ENCODE data around the gene ZNF680.

DNA sequence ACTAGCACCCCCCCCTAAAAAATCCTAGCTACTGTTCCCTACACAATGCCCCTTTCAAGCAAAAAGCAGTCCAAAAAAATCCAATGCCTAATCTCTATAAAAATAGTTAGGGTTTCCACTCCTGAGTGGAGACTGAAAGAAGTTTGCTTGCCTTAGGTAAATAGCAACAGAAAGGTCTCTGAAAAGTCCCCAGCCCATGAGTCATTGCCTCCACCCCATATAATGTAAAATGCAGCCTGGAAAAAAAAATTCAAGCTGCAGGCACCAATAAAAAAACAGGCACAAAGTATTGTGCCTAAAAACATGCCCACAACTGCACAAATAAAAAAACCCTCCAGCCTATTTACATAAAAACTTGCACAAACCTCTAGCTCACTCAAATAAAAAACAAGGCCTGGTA, 47.5 kb downstream of the ZNF680 start:
- TF ChIP-seq TAF1 (IDR thresholded peaks at IDR 0.05; ENCODE audit: low read depth, low read length) (no peak), SPI1 (IDR thresholded peaks at IDR 0.05; ENCODE audit: low read depth, low read length) (no peak), POLR2A (IDR thresholded peaks at IDR 0.05; ENCODE audit: low read depth, low read length) (no peak), POU2F2 (IDR thresholded peaks at IDR 0.05; ENCODE audit: low read depth, low read length) (no peak), POLR2AphosphoS5 (IDR thresholded peaks at IDR 0.05; ENCODE audit: low read depth, low read length) (no peak)
